HAP-1 (cell line): ENCODE measurements around the gene CDH13.

Experiments
- DNase-seq, 2 experiments: peaks; one replicate each; pipeline ENCODE4 v3.0.0-alpha.2; 2016 to 2020; ENCODE audit warnings: low spot score in 2 of 2
- H3K27me3 ChIP-seq: fragments of 250-450 bp; sonication (Bioruptor Pico); 2 replicates; pipeline ENCODE4 v1.5.1; 2020; ENCODE audit warnings: low read depth, mild to moderate bottlenecking, moderate library complexity
- H3K36me3 ChIP-seq: fragments of 250-450 bp; sonication (Bioruptor Pico); replicated peaks from 2 replicates; pipeline ENCODE4 v1.5.1; 2020; ENCODE audit warnings: mild to moderate bottlenecking
- H3K4me1 ChIP-seq: fragments of 250-450 bp; sonication (Bioruptor Pico); 2 replicates; pipeline ENCODE4 v1.5.1; 2020; ENCODE audit warnings: mild to moderate bottlenecking
- H3K4me3 ChIP-seq: fragments of 250-450 bp; sonication (Bioruptor Pico); 2 replicates; pipeline ENCODE4 v1.5.1; 2020; ENCODE audit warnings: mild to moderate bottlenecking, moderate library complexity
- H3K9me3 ChIP-seq: fragments of 250-450 bp; sonication (Bioruptor Pico); 2 replicates; pipeline ENCODE4 v1.5.1; 2020; ENCODE audit warnings: mild to moderate bottlenecking, moderate library complexity
- in situ Hi-C: fragments of 300-500 bp; cut with MboI; formaldehyde crosslinking; loops from 3 replicates; pipeline ENCODE4 v1.14.3; 2020; ENCODE audit warnings: low sequenced_read_pairs, inconsistent platforms, mixed read lengths

CDH13 gene

GRCh38 chr16:83730812-83731211, 1104.0 kb downstream of the CDH13 start:
- peaks cover 3% of the 10 kb centered on the region; the same call in 1 of the 2 replicates for H3K27me3 ChIP-seq
- H3K4me1 ChIP-seq = no peaks in the 10 kb centered on the region
- no peak overlapping the region for H3K4me3 ChIP-seq
- no peaks in the 10 kb centered on the region; the same call in none of the 2 replicates for H3K9me3 ChIP-seq
- DNase-seq = no peak
- no peaks in the 10 kb centered on the region for H3K36me3 ChIP-seq
- in situ Hi-C loops = no loop called here

GRCh38 chr16:83732536-83732935, 1105.8 kb downstream of the CDH13 start:
- in situ Hi-C loops = no loop called here
- Histone ChIP-seq H3K9me3 (no peaks in the 10 kb centered on the region; the same call in none of the 2 replicates), H3K4me1 (no peaks in the 10 kb centered on the region), H3K4me3 (no peak overlapping the region), H3K27me3 (no peaks in the 10 kb centered on the region), H3K36me3 (no peaks in the 10 kb centered on the region)
- no peak for DNase-seq

- in situ Hi-C loops = no loop called here
- Histone ChIP-seq H3K4me3 (no peak overlapping the region), H3K4me1 (no peaks in the 10 kb centered on the region), H3K36me3 (no peaks in the 10 kb centered on the region), H3K27me3 (no peaks in the 10 kb centered on the region), H3K9me3 (no peaks in the 10 kb centered on the region; the same call in none of the 2 replicates)
- no peak for DNase-seq
Observed at GRCh38 chr16:83733301-83733700, 1106.5 kb downstream of the CDH13 start.

DNA sequence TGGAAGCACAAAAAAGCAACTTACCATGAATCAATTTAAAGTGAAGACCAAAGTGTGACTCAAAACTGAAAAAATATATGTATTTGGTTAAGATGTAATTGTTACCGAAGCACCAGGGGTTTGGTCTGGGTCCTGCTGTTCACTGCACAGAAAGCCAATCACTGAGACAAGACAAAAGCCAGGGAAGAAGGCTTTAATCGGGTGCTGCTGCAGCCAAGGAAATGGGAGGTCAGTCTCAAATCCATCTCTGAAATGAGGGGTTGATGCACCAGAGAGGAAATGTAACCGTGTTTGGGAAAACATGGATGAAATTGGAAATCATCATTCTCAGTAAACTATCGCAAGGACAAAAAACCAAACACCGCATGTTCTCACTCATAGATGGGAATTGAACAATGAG, 1107.4 kb downstream of the CDH13 start:
- Histone ChIP-seq H3K4me3 (no peak overlapping the region), H3K4me1 (no peaks in the 10 kb centered on the region)
- no peak for DNase-seq

GRCh38 chr16:83737729-83738354, 1111.1 kb downstream of the CDH13 start:
- in situ Hi-C loops = no loop called here
- no peaks in the 10 kb centered on the region; the same call in 1 of the 2 replicates for H3K9me3 ChIP-seq

More for the DNA sequence above, 1107.4 kb downstream of the CDH13 start:
- Histone ChIP-seq H3K36me3 (no peaks in the 10 kb centered on the region), H3K9me3 (no peaks in the 10 kb centered on the region; the same call in none of the 2 replicates), H3K27me3 (no peaks in the 10 kb centered on the region)
- in situ Hi-C loops = no loop called here

GRCh38 chr16:83738923-83739503, 1112.2 kb downstream of the CDH13 start:
- in situ Hi-C loops = no loop called here
- H3K9me3 ChIP-seq = no peaks in the 10 kb centered on the region; the same call in 1 of the 2 replicates
- DNase-seq = no peak
- H3K4me1 ChIP-seq = no peaks in the 10 kb centered on the region
- H3K27me3 ChIP-seq = no peaks in the 10 kb centered on the region; the same call in 1 of the 2 replicates
- no peaks in the 10 kb centered on the region for H3K36me3 ChIP-seq
- no peak overlapping the region for H3K4me3 ChIP-seq

More at GRCh38 chr16:83737729-83738354, 1111.1 kb downstream of the CDH13 start:
- Histone ChIP-seq H3K4me3 (no peak overlapping the region), H3K4me1 (no peaks in the 10 kb centered on the region), H3K36me3 (no peaks in the 10 kb centered on the region), H3K27me3 (no peaks in the 10 kb centered on the region; the same call in 1 of the 2 replicates)
- DNase-seq = no peak

DNA sequence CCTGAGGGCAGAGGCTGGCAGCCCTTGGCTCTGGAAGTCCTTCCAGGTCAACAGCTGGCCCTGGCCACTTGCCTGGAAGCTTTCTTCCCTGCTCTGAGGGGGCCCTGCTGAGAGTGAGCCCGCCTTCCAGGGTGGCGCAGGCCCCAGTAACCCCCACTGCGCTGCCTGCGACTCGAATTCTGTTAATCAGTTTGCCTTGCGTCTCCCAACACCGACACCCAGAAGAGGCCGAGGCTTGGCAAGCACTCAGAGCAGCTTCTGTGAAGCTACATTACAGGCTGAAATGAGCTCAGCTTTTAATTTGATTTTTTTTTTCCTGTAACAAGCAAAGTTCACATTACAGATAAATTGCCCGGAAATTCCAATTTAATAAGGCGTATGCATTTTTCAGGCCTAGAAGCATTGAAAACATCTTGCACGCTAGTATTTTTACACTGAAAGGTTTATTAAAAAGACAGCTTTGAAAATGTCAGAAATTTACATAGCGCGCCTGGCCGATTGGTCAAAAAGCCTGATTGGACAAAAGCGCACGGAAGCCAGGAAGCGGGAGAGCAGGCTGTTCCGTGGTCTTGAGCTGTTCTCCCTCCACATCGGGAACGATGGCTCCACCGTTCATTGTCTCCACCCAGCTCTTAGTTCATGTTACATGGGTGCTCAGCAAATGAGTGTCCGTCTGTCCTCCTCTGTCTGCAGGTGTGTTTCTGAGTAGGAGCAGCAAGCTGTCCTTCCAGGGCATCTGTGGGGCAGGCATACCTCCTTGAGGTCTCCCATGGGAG, 1115.5 kb downstream of the CDH13 start:
- no peaks in the 10 kb centered on the region; the same call in 1 of the 2 replicates for H3K27me3 ChIP-seq
- no peaks in the 10 kb centered on the region for H3K36me3 ChIP-seq
- DNase-seq = no peak
- in situ Hi-C loops = no loop called here
- H3K4me1 ChIP-seq = no peaks in the 10 kb centered on the region
- H3K4me3 ChIP-seq = no peak overlapping the region
- no peaks in the 10 kb centered on the region for H3K9me3 ChIP-seq

DNA sequence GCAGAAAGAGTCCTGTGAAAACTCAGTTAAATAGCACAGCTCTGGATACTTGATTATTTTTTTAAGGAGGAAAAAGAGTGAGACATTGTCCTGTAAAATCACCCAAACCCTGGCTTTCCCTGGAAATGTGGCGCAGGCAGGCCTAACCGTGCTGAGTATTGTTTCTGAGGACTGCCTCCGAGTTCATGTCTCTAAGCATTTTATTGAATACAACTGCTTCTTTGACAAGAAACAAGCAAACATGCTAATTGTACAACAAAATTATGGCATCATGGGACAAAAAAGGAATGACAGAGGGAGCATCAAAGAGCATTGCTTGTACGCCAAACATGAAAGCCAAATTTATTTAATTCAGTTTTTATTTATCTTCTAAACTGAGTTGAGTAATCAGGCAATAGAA, 1116.5 kb downstream of the CDH13 start:
- no peak for DNase-seq
- no peak overlapping the region for H3K4me3 ChIP-seq
- H3K36me3 ChIP-seq = no peaks in the 10 kb centered on the region

GRCh38 chr16:83743720-83744119, 1117.0 kb downstream of the CDH13 start:
- Histone ChIP-seq H3K27me3 (no peaks in the 10 kb centered on the region; the same call in 1 of the 2 replicates), H3K4me1 (no peaks in the 10 kb centered on the region)
- in situ Hi-C loops = no loop called here

More for the DNA sequence above, 1116.5 kb downstream of the CDH13 start:
- Histone ChIP-seq H3K9me3 (no peaks in the 10 kb centered on the region), H3K27me3 (no peaks in the 10 kb centered on the region; the same call in 1 of the 2 replicates), H3K4me1 (no peaks in the 10 kb centered on the region)
- in situ Hi-C loops = no loop called here

GRCh38 chr16:83744441-83744981, 1117.7 kb downstream of the CDH13 start:
- DNase-seq = no peak
- in situ Hi-C loops = no loop called here
- Histone ChIP-seq H3K9me3 (no peaks in the 10 kb centered on the region), H3K36me3 (no peaks in the 10 kb centered on the region), H3K27me3 (no peaks in the 10 kb centered on the region; the same call in 1 of the 2 replicates), H3K4me1 (no peaks in the 10 kb centered on the region), H3K4me3 (no peak overlapping the region)

More at GRCh38 chr16:83743720-83744119, 1117.0 kb downstream of the CDH13 start:
- Histone ChIP-seq H3K9me3 (no peaks in the 10 kb centered on the region), H3K4me3 (no peak overlapping the region), H3K36me3 (no peaks in the 10 kb centered on the region)
- DNase-seq = no peak

GRCh38 chr16:83746611-83747010, 1119.8 kb downstream of the CDH13 start:
- H3K4me3 ChIP-seq = no peak overlapping the region
- no peak for DNase-seq
- no peaks in the 10 kb centered on the region for H3K4me1 ChIP-seq
- no peaks in the 10 kb centered on the region for H3K27me3 ChIP-seq
- in situ Hi-C loops = no loop called here
- H3K9me3 ChIP-seq = no peaks in the 10 kb centered on the region
- no peaks in the 10 kb centered on the region for H3K36me3 ChIP-seq

DNA sequence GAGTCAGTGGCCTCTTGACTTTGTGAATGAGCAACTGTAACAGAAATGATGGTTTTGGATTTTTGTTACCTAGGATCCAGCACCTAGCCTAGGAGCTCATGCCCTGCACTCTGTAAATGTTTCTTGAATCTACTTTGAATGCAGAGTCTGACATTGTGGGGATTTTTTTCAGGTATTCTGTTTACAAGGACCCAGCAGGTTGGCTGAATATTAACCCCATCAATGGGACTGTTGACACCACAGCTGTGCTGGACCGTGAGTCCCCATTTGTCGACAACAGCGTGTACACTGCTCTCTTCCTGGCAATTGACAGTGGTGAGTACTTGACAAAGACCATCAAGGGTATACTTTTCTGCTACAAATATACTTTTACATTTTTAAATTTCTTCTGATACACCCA, 1121.2 kb downstream of the CDH13 start:
- Histone ChIP-seq H3K27me3 (no peaks in the 10 kb centered on the region), H3K9me3 (no peaks in the 10 kb centered on the region), H3K4me3 (no peak overlapping the region), H3K36me3 (no peaks in the 10 kb centered on the region), H3K4me1 (no peaks in the 10 kb centered on the region)
- no peak for DNase-seq
- in situ Hi-C loops = no loop called here

GRCh38 chr16:83755391-83755790, 1128.6 kb downstream of the CDH13 start:
- Histone ChIP-seq H3K36me3 (no peaks in the 10 kb centered on the region), H3K9me3 (no peaks in the 10 kb centered on the region; the same call in 1 of the 2 replicates), H3K4me1 (no peaks in the 10 kb centered on the region), H3K27me3 (no peaks in the 10 kb centered on the region), H3K4me3 (no peak overlapping the region)
- DNase-seq = no peak
- in situ Hi-C loops = no loop called here
